PC-9 (cell line): ENCODE results near the gene ACAT2. TPM values are rescaled to one million over a fixed set of nuclear protein-coding genes. Genes with fewer than 3 reads are reported as not detected.

Source experiments
- BruUV-seq: library from RNA; stranded (reverse); fragments of 400-500 nt; replicated peaks from 2 replicates; lab custom pipeline; 2021; lab: Mats Ljungman, UMichigan
- CTCF ChIA-PET: fragments of 300-600 bp; sonication (Branson Sonifier 250); formaldehyde crosslinking; loops from one replicate; lab custom pipeline; 2022; ENCODE audit warnings: antibody characterized with exemption; lab: Charles Lee
- POLR2A ChIA-PET: fragments of 300-600 bp; sonication (Branson Sonifier 250); formaldehyde crosslinking; loops from one replicate; lab custom pipeline; 2022; ENCODE audit warnings: antibody characterized with exemption; ENCODE audit not compliant: unreplicated experiment; lab: Charles Lee
- DNase-seq, 2 experiments: peaks; one replicate each; pipeline versions ENCODE4 v3.0.0 to v3.0.0-alpha.2; 2015 to 2022; ENCODE audit warnings: mixed read lengths in 1 of 2
- H2AFZ ChIP-seq: fragments of 200-600 bp; sonication (generic); 2 replicates; pipeline ENCODE4 v1.8.1; 2017; ENCODE audit warnings: antibody characterized with exemption
- H3F3A ChIP-seq: fragments of 200-600 bp; sonication (generic); 2 replicates; pipeline ENCODE4 v1.8.1; 2017; ENCODE audit warnings: antibody characterized with exemption, mild to moderate bottlenecking, low read depth; ENCODE audit not compliant: insufficient read depth
- H3K27ac ChIP-seq: fragments of 200-600 bp; sonication (generic); 2 replicates; pipeline ENCODE4 v1.6.1; 2016; ENCODE audit warnings: mixed run types
- H3K27me3 ChIP-seq: fragments of 200-600 bp; sonication (generic); 2 replicates; pipeline ENCODE4 v1.6.1; 2016; ENCODE audit warnings: low read depth, mixed run types; ENCODE audit not compliant: insufficient read depth
- H3K36me3 ChIP-seq: fragments of 200-600 bp; sonication (generic); 2 replicates; pipeline ENCODE4 v1.6.1; 2016; ENCODE audit warnings: low read depth, mixed run types
- H3K4me1 ChIP-seq: fragments of 200-600 bp; sonication (generic); replicated peaks from 2 replicates; pipeline ENCODE4 v1.6.1; 2016; ENCODE audit warnings: mixed run types; ENCODE audit not compliant: insufficient read depth
- H3K4me2 ChIP-seq: fragments of 200-600 bp; sonication (generic); 2 replicates; pipeline ENCODE4 v1.6.1; 2017; ENCODE audit warnings: mixed run types
- H3K4me3 ChIP-seq: fragments of 200-600 bp; sonication (generic); 2 replicates; pipeline ENCODE4 v1.6.1; 2016; ENCODE audit warnings: mixed run types
- H3K79me2 ChIP-seq: fragments of 200-600 bp; sonication (generic); 2 replicates; pipeline ENCODE4 v1.6.1; 2017; ENCODE audit warnings: low read depth, mixed run types
- H3K9me2 ChIP-seq: fragments of 200-600 bp; sonication (generic); 2 replicates; pipeline ENCODE4 v1.8.1; 2017; ENCODE audit warnings: mild to moderate bottlenecking; ENCODE audit not compliant: insufficient read depth
- H3K9me3 ChIP-seq: fragments of 200-600 bp; sonication (generic); 2 replicates; pipeline ENCODE4 v1.8.1; 2016; ENCODE audit warnings: low read depth; ENCODE audit not compliant: insufficient read depth
- H4K20me1 ChIP-seq: fragments of 200-600 bp; sonication (generic); 2 replicates; pipeline ENCODE4 v1.8.1; 2017; ENCODE audit not compliant: insufficient read depth
- CTCF ChIP-seq: fragments of 200-600 bp; sonication (generic); conservative IDR thresholded peaks from 2 replicates; pipeline ENCODE4 v1.6.1; 2017; ENCODE audit warnings: mixed run types, antibody characterized with exemption, mild to moderate bottlenecking, moderate library complexity
- EZH2 ChIP-seq: fragments of 200-600 bp; sonication (generic); IDR thresholded peaks from 2 replicates; pipeline ENCODE4 v1.8.0; 2017; ENCODE audit warnings: antibody characterized with exemption, low read depth
- intact Hi-C: fragments of 100-400 bp; cut with micrococcal nuclease; formaldehyde crosslinking; loops from one replicate; pipeline ENCODE4 v1.10.0; 2022; ENCODE audit not compliant: unreplicated experiment
- total RNA-seq: library from RNA; stranded (reverse); gene quantifications from 2 replicates; pipeline ENCODE4 v1.2.3, GENCODE V29; 2021

ACAT2 gene
- total RNA-seq, 1 experiment from 2014 or later: 71.0 TPM

GRCh38 chr6:159766906-159767305 lies 5.1 kb downstream of the ACAT2 start:
- Histone ChIP-seq H4K20me1 (no peaks in the 10 kb centered on the region), H2AFZ (no peak overlapping the region), H3K79me2 (peaks cover 4% of the 10 kb centered on the region; the same call in 1 of the 2 replicates), H3K4me2 (no peak overlapping the region), H3K9me3 (no peaks in the 10 kb centered on the region), H3K27me3 (no peaks in the 10 kb centered on the region), H3K36me3 (peaks cover 18% of the 10 kb centered on the region), H3K9me2 (no peaks in the 10 kb centered on the region), H3F3A (no peaks in the 10 kb centered on the region), H3K4me3 (no peak overlapping the region), H3K4me1 (no peaks in the 10 kb centered on the region), H3K27ac (no peak overlapping the region)
- no TSS peak for BruUV-seq
- no peak for DNase-seq
- ChIA-PET CTCF (no interaction called here), POLR2A (no interaction called here)
- no peak for TF ChIP-seq CTCF
- TF ChIP-seq EZH2: no peak
- intact Hi-C loops: no loop called here

GRCh38 chr6:159769470-159769869 lies 7.6 kb downstream of the ACAT2 start:
- TF ChIP-seq EZH2 (no peak), CTCF (no peak)
- H3K4me3 ChIP-seq: no peak overlapping the region
- BruUV-seq: no TSS peak
- DNase-seq: no peak
- no peaks in the 10 kb centered on the region for H3K4me1 ChIP-seq
- H3K4me2 ChIP-seq: no peak overlapping the region
- no peaks in the 10 kb centered on the region for H4K20me1 ChIP-seq
- no peaks in the 10 kb centered on the region for H3K27me3 ChIP-seq
- peaks cover 18% of the 10 kb centered on the region for H3K36me3 ChIP-seq
- H3K9me3 ChIP-seq: no peaks in the 10 kb centered on the region
- H3K27ac ChIP-seq: no peak overlapping the region
- H3K79me2 ChIP-seq: no peaks in the 10 kb centered on the region
- H3K9me2 ChIP-seq: no peaks in the 10 kb centered on the region
- intact Hi-C loops: no loop called here
- 0 out of 2 replicates have a peak, but pooled peaks cover 3% of the 10 kb centered on the region for H3F3A ChIP-seq
- ChIA-PET POLR2A (no interaction called here), CTCF (no interaction called here)
- H2AFZ ChIP-seq: no peak overlapping the region

GRCh38 chr6:159772196-159772595 lies 10.4 kb downstream of the ACAT2 start:
- intact Hi-C loops: no loop called here
- Histone ChIP-seq H3K27ac (no peak overlapping the region), H3K9me3 (no peaks in the 10 kb centered on the region), H2AFZ (no peak overlapping the region), H3K4me1 (no peaks in the 10 kb centered on the region), H3K4me2 (no peak overlapping the region), H3K9me2 (no peaks in the 10 kb centered on the region), H4K20me1 (no peaks in the 10 kb centered on the region), H3K36me3 (peaks cover 13% of the 10 kb centered on the region; the same call in 1 of the 2 replicates), H3K27me3 (no peaks in the 10 kb centered on the region), H3F3A (peaks cover 16% of the 10 kb centered on the region; the same call in 1 of the 2 replicates), H3K79me2 (no peaks in the 10 kb centered on the region), H3K4me3 (no peak overlapping the region)
- CTCF ChIA-PET: interaction anchor here (0.5 kb wide), 1 partner anchor 48 kb away, joined by 9 read pairs; no protein-coding TSS in a partner anchor
- no TSS peak for BruUV-seq
- POLR2A ChIA-PET: no interaction called here
- DNase-seq: no peak
- TF ChIP-seq CTCF: no peak
- no peak for TF ChIP-seq EZH2
